ENCODE measurements around the gene TGFBR1. TPM values are rescaled to one million over a fixed set of nuclear protein-coding genes. Genes with fewer than 3 reads are reported as not detected.
"Not testable (repeated sequence)": the region's sequence is repeated elsewhere in the genome, so short reads cannot be mapped to it uniquely, and the experiment has no call there.

Gene TGFBR1
- total RNA-seq, 1 donor from 2014 or later, result 203 TPM

DNA sequence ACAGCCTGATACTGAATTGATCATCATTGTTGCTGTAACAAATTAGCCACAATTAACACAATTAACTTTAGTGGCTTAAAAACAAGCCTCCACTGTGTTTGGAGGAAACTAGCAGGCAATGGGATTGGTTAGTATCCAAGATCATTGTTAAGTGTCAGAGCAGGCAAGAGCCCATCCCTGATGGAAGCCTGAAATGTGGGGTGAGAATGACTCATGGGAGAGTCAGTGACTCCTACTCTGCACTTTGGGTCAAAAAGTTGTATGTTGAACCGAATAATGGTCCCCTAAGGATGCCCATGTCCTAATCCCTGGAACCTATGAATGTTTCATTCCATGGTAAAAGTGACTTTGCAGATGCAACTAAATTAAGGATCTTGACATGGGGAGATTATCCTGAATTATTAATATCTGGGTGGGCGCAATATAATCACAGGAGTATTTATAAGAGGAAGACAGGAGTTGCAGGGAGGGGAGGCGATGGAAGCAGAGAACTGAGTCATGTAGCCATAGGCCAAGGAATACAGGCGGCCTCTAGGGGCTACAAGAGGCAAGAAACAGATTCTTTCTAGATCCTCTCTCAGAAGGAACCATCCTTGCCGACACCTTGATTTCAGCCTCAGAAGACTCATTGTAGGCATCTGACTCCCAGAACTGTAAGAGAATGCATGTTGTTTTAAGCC is 88.0 kb downstream of the TGFBR1 start:
- no peaks in the 10 kb centered on the region for H4K20me1 ChIP-seq (ENCODE audit: insufficient read depth, low read length)
- FAIRE-seq (no peak), DNase-seq (ENCODE audit: low read depth) (no peak)
- H3K4me2 ChIP-seq (ENCODE audit: low read length), result no peak overlapping the region
- no peak overlapping the region for H3K9ac ChIP-seq (ENCODE audit: low read length)
- no peaks in the 10 kb centered on the region for H3K9me3 ChIP-seq (ENCODE audit: insufficient read depth, low read depth, low read length)
- H3K27ac ChIP-seq (ENCODE audit: low read depth, low read length), result no peak overlapping the region
- TF ChIP-seq EZH2 (IDR thresholded peaks at IDR 0.05; ENCODE audit: insufficient read depth, low read length), result no peak
- TF ChIP-seq, protein P1, sequence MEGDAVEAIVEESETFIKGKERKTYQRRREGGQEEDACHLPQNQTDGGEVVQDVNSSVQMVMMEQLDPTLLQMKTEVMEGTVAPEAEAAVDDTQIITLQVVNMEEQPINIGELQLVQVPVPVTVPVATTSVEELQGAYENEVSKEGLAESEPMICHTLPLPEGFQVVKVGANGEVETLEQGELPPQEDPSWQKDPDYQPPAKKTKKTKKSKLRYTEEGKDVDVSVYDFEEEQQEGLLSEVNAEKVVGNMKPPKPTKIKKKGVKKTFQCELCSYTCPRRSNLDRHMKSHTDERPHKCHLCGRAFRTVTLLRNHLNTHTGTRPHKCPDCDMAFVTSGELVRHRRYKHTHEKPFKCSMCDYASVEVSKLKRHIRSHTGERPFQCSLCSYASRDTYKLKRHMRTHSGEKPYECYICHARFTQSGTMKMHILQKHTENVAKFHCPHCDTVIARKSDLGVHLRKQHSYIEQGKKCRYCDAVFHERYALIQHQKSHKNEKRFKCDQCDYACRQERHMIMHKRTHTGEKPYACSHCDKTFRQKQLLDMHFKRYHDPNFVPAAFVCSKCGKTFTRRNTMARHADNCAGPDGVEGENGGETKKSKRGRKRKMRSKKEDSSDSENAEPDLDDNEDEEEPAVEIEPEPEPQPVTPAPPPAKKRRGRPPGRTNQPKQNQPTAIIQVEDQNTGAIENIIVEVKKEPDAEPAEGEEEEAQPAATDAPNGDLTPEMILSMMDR (IDR thresholded peaks at IDR 0.05; ENCODE audit: insufficient read depth, low read depth, low read length), result no peak
- peaks cover under 1% of the 10 kb centered on the region for H3K4me1 Mint-ChIP-seq (ENCODE audit: low read depth, unreplicated experiment)
- H3K27ac Mint-ChIP-seq (ENCODE audit: unreplicated experiment), result no peak overlapping the region
- peaks cover 14% of the 10 kb centered on the region for H3K27me3 Mint-ChIP-seq (ENCODE audit: low read depth, unreplicated experiment)
- H2AFZ ChIP-seq (ENCODE audit: low read depth, low read length), result no peak overlapping the region
- H3K79me2 ChIP-seq (ENCODE audit: insufficient read depth, low read length), result no peaks in the 10 kb centered on the region
- no peaks in the 10 kb centered on the region for H3K27me3 ChIP-seq (ENCODE audit: insufficient read depth, low read length)
- no peaks in the 10 kb centered on the region for H3K36me3 ChIP-seq (ENCODE audit: insufficient read depth, low read length)
- H3K36me3 Mint-ChIP-seq (ENCODE audit: low read depth, unreplicated experiment), result no peaks in the 10 kb centered on the region
- H3K4me1 ChIP-seq (ENCODE audit: insufficient read depth, low read length), result no peaks in the 10 kb centered on the region
- no peak overlapping the region for H3K4me3 Mint-ChIP-seq (ENCODE audit: unreplicated experiment)
- H3K9me3 Mint-ChIP-seq (ENCODE audit: unreplicated experiment), result peaks cover 5% of the 10 kb centered on the region
- no peak overlapping the region for H3K4me3 ChIP-seq (ENCODE audit: insufficient read depth, low read depth, low read length)

DNA sequence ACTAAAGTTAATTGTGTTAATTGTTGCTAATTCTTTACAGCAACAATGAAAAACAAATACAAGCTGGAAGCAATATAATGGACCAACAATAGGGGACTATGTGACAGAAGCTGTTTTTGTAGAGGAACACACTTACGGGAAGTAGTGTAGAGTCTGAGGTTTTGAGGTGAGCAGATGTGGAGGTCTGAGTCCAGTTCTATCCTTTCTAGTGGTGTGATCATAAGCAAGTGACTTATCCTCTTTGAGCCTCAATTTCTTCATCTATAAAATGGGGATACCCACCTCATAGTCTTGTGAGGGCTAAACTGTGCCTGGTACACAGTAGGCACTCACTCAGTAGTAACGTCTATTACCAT is 88.5 kb downstream of the TGFBR1 start:
- Histone ChIP-seq H4K20me1 (ENCODE audit: insufficient read depth, low read length) (no peaks in the 10 kb centered on the region), H3K79me2 (ENCODE audit: insufficient read depth, low read length) (no peaks in the 10 kb centered on the region), H3K4me3 (ENCODE audit: insufficient read depth, low read depth, low read length) (no peak overlapping the region), H3K9me3 (ENCODE audit: insufficient read depth, low read depth, low read length) (no peaks in the 10 kb centered on the region), H3K27ac (ENCODE audit: low read depth, low read length) (no peak overlapping the region), H2AFZ (ENCODE audit: low read depth, low read length) (no peak overlapping the region), H3K4me1 (ENCODE audit: insufficient read depth, low read length) (no peaks in the 10 kb centered on the region), H3K27me3 (ENCODE audit: insufficient read depth, low read length) (no peaks in the 10 kb centered on the region), H3K36me3 (ENCODE audit: insufficient read depth, low read length) (no peaks in the 10 kb centered on the region), H3K4me2 (ENCODE audit: low read length) (no peak overlapping the region), H3K9ac (ENCODE audit: low read length) (no peak overlapping the region)
- H3K4me1 Mint-ChIP-seq (ENCODE audit: low read depth, unreplicated experiment), result peaks cover 2% of the 10 kb centered on the region
- peaks cover 5% of the 10 kb centered on the region for H3K9me3 Mint-ChIP-seq (ENCODE audit: unreplicated experiment)
- H3K27ac Mint-ChIP-seq (ENCODE audit: unreplicated experiment), result no peak overlapping the region
- DNase-seq (ENCODE audit: low read depth) (no peak), FAIRE-seq (no peak)
- H3K4me3 Mint-ChIP-seq (ENCODE audit: unreplicated experiment), result no peak overlapping the region
- no peak for TF ChIP-seq EZH2 (IDR thresholded peaks at IDR 0.05; ENCODE audit: insufficient read depth, low read length)
- TF ChIP-seq, protein P1 (IDR thresholded peaks at IDR 0.05; ENCODE audit: insufficient read depth, low read depth, low read length), result no peak
- no peaks in the 10 kb centered on the region for H3K36me3 Mint-ChIP-seq (ENCODE audit: low read depth, unreplicated experiment)
- H3K27me3 Mint-ChIP-seq (ENCODE audit: low read depth, unreplicated experiment), result peaks cover 17% of the 10 kb centered on the region

DNA sequence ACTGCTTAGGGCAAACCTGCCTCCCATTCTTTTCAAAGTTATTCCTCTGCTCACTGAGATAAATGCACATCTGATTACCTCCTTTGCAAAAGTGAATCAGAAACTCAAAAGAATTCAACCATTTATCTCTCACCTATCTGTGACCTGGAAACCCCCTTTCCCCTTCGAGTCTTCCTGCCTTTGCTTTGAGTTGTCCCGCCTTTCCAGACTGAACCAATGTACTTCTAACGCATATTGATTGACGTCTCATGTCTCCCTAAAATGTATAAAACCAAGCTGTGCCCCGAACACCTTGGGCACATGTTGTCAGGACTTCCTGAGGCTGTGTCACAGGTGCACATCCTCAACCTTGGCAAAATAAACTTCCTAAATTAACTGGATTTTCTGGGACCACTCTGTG is 91.6 kb downstream of the TGFBR1 start:
- not testable (repeated sequence) for H3K36me3 Mint-ChIP-seq (ENCODE audit: low read depth, unreplicated experiment); H2AFZ ChIP-seq (ENCODE audit: low read depth, low read length); H3K4me1 Mint-ChIP-seq (ENCODE audit: low read depth, unreplicated experiment); FAIRE-seq; H3K36me3 ChIP-seq (ENCODE audit: insufficient read depth, low read length); H3K79me2 ChIP-seq (ENCODE audit: insufficient read depth, low read length); DNase-seq (ENCODE audit: low read depth); H3K9me3 ChIP-seq (ENCODE audit: insufficient read depth, low read depth, low read length); H3K27ac Mint-ChIP-seq (ENCODE audit: unreplicated experiment); H3K4me3 Mint-ChIP-seq (ENCODE audit: unreplicated experiment); H3K4me2 ChIP-seq (ENCODE audit: low read length); H3K9me3 Mint-ChIP-seq (ENCODE audit: unreplicated experiment); H3K9ac ChIP-seq (ENCODE audit: low read length); H4K20me1 ChIP-seq (ENCODE audit: insufficient read depth, low read length); H3K4me3 ChIP-seq (ENCODE audit: insufficient read depth, low read depth, low read length); H3K27me3 ChIP-seq (ENCODE audit: insufficient read depth, low read length); H3K27ac ChIP-seq (ENCODE audit: low read depth, low read length); H3K4me1 ChIP-seq (ENCODE audit: insufficient read depth, low read length)
- peaks cover 14% of the 10 kb centered on the region for H3K27me3 Mint-ChIP-seq (ENCODE audit: low read depth, unreplicated experiment)
